Endothelial cell (in vitro differentiated cells): ENCODE results near the gene CLCN2. TPM values are rescaled to one million over a fixed set of nuclear protein-coding genes. Genes with fewer than 3 reads are reported as not detected.
A peak's percentile ranks its signal among the peaks of the same experiment; 100 is the strongest.
"Not testable (repeated sequence)": the region's sequence is repeated elsewhere in the genome, so short reads cannot be mapped to it uniquely, and the experiment has no call there.

ENCODE experiments used
- DNase-seq: peaks from one replicate; pipeline ENCODE4 v3.0.0; 2021; ENCODE audit warnings: low spot score
- H3K27ac Mint-ChIP-seq: one replicate; pipeline ENCODE4 v1.8.0; 2021; ENCODE audit warnings: mixed read lengths, inconsistent platforms; ENCODE audit not compliant: unreplicated experiment
- H3K27me3 Mint-ChIP-seq: one replicate; pipeline ENCODE4 v1.8.0; 2021; ENCODE audit warnings: mild to moderate bottlenecking, moderate library complexity, mixed read lengths, inconsistent platforms; ENCODE audit not compliant: unreplicated experiment
- H3K36me3 Mint-ChIP-seq: one replicate; pipeline ENCODE4 v1.8.0; 2021; ENCODE audit warnings: mild to moderate bottlenecking, low read depth, mixed read lengths, inconsistent platforms; ENCODE audit not compliant: unreplicated experiment
- H3K4me1 Mint-ChIP-seq: one replicate; pipeline ENCODE4 v1.8.0; 2021; ENCODE audit warnings: mild to moderate bottlenecking, mixed read lengths, inconsistent platforms; ENCODE audit not compliant: unreplicated experiment
- H3K4me3 Mint-ChIP-seq: one replicate; pipeline ENCODE4 v1.8.0; 2021; ENCODE audit warnings: mild to moderate bottlenecking, mixed read lengths, inconsistent platforms; ENCODE audit not compliant: unreplicated experiment
- H3K9me3 Mint-ChIP-seq: one replicate; pipeline ENCODE4 v1.8.0; 2021; ENCODE audit warnings: mixed read lengths, inconsistent platforms; ENCODE audit not compliant: unreplicated experiment
- total RNA-seq: library from RNA; stranded (reverse); fragmentation: NEBNext Ultra II Directional; extraction: Animal tissue kit (Norgen Biotek cat#: 25700); gene quantifications from one replicate; pipeline ENCODE4 v1.2.1, GENCODE V29; 2021; ENCODE audit not compliant: unreplicated experiment
- TF ChIP-seq, protein P1 (sequence below): fragments of 200-600 bp; sonication (generic); IDR thresholded peaks from one replicate; pipeline ENCODE4 v1.5.0; 2021; ENCODE audit warnings: antibody characterized with exemption; ENCODE audit not compliant: unreplicated experiment

CLCN2 gene
- total RNA-seq, 1 donor from 2014 or later = 6.3 TPM

DNA sequence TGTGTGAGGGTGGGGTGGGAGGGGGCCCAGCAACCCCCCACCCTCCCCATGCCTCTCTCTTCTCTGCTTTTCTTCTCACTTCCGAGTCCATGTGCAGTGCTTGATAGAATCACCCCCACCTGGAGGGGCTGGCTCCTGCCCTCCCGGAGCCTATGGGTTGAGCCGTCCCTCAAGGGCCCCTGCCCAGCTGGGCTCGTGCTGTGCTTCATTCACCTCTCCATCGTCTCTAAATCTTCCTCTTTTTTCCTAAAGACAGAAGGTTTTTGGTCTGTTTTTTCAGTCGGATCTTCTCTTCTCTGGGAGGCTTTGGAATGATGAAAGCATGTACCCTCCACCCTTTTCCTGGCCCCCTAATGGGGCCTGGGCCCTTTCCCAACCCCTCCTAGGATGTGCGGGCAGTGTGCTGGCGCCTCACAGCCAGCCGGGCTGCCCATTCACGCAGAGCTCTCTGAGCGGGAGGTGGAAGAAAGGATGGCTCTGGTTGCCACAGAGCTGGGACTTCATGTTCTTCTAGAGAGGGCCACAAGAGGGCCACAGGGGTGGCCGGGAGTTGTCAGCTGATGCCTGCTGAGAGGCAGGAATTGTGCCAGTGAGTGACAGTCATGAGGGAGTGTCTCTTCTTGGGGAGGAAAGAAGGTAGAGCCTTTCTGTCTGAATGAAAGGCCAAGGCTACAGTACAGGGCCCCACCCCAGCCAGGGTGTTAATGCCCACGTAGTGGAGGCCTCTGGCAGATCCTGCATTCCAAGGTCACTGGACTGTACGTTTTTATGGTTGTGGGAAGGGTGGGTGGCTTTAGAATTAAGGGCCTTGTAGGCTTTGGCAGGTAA is 15.9 kb downstream of the CLCN2 start:
- H3K36me3 Mint-ChIP-seq = peaks cover 34% of the 10 kb centered on the region
- no peaks in the 10 kb centered on the region for H3K9me3 Mint-ChIP-seq
- TF ChIP-seq, protein P1, sequence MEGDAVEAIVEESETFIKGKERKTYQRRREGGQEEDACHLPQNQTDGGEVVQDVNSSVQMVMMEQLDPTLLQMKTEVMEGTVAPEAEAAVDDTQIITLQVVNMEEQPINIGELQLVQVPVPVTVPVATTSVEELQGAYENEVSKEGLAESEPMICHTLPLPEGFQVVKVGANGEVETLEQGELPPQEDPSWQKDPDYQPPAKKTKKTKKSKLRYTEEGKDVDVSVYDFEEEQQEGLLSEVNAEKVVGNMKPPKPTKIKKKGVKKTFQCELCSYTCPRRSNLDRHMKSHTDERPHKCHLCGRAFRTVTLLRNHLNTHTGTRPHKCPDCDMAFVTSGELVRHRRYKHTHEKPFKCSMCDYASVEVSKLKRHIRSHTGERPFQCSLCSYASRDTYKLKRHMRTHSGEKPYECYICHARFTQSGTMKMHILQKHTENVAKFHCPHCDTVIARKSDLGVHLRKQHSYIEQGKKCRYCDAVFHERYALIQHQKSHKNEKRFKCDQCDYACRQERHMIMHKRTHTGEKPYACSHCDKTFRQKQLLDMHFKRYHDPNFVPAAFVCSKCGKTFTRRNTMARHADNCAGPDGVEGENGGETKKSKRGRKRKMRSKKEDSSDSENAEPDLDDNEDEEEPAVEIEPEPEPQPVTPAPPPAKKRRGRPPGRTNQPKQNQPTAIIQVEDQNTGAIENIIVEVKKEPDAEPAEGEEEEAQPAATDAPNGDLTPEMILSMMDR = peak; percentile 47
- H3K4me3 Mint-ChIP-seq = peak overlapping the region; percentile 42
- H3K27ac Mint-ChIP-seq = peak overlapping the region; percentile 24
- DNase-seq = peak; percentile 58
- H3K4me1 Mint-ChIP-seq = peaks cover 20% of the 10 kb centered on the region
- peaks cover 10% of the 10 kb centered on the region for H3K27me3 Mint-ChIP-seq

DNA sequence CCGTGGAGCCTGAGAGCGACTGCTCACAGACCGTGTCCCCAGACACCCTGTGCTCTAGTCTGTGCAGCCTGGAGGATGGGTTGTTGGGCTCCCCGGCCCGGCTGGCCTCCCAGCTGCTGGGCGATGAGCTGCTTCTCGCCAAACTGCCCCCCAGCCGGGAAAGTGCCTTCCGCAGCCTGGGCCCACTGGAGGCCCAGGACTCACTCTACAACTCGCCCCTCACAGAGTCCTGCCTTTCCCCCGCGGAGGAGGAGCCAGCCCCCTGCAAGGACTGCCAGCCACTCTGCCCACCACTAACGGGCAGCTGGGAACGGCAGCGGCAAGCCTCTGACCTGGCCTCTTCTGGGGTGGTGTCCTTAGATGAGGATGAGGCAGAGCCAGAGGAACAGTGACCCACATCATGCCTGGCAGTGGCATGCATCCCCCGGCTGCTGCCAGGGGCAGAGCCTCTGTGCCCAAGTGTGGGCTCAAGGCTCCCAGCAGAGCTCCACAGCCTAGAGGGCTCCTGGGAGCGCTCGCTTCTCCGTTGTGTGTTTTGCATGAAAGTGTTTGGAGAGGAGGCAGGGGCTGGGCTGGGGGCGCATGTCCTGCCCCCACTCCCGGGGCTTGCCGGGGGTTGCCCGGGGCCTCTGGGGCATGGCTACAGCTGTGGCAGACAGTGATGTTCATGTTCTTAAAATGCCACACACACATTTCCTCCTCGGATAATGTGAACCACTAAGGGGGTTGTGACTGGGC is 16.7 kb downstream of the CLCN2 start:
- H3K4me1 Mint-ChIP-seq = peaks cover 21% of the 10 kb centered on the region
- H3K9me3 Mint-ChIP-seq = no peaks in the 10 kb centered on the region
- H3K27ac Mint-ChIP-seq = no peak overlapping the region
- no peak for DNase-seq
- TF ChIP-seq, protein P1 = no peak
- H3K4me3 Mint-ChIP-seq = no peak overlapping the region
- peaks cover 10% of the 10 kb centered on the region for H3K27me3 Mint-ChIP-seq
- H3K36me3 Mint-ChIP-seq = peaks cover 30% of the 10 kb centered on the region

DNA sequence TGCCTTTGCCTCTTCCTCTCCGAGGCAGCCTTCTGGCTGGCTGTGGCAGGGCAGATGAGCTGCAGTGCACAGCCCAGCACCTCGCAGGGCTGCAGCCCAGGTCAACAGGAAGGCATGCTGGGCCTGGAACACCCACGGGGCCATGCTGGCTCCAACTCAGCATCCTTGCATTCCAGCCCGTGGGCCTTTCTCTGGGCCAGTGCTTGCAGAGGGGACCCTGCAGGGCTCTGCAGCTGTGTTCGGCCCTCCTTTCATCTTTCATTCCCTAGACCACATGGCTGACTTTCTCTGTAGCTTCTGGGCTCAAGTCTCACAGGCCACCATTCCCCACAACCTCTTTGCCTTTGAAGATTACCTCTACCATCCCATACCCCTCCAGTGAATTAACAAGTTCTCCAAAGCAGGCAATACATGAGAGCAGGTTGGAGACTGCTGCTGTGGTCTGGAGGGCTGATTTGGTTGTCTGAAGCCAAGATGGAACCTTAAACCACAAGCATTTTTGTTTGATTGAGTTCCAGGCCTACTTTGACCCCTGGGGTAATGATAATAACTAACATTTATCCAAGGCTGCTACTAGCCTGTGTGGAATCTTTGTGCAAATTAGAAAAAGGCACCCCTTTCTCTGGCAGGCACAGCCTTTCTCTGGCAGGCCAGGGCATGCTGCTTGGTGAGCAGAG is 18.1 kb downstream of the CLCN2 start:
- no peak for DNase-seq
- H3K36me3 Mint-ChIP-seq = peaks cover 24% of the 10 kb centered on the region
- peak overlapping the region; percentile 40 for H3K4me3 Mint-ChIP-seq
- H3K27me3 Mint-ChIP-seq = peaks cover 12% of the 10 kb centered on the region
- H3K9me3 Mint-ChIP-seq = no peaks in the 10 kb centered on the region
- peaks cover 26% of the 10 kb centered on the region for H3K4me1 Mint-ChIP-seq
- H3K27ac Mint-ChIP-seq = no peak overlapping the region
- TF ChIP-seq, protein P1 = no peak

DNA sequence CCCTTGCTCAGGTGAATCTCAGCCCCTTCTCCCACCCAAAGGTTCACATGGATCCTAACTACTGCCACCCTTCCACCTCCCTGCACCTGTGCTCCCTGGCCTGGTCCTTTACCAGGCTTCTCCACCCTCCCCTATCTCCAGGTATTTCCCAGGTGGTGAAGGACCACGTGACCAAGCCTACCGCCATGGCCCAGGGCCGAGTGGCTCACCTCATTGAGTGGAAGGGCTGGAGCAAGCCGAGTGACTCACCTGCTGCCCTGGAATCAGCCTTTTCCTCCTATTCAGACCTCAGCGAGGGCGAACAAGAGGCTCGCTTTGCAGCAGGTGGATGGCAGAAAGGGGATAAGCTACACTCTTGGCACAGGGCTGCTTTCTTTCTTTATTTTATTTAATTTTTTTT is 19.5 kb downstream of the CLCN2 start:
- DNase-seq = no peak
- Mint-ChIP-seq H3K4me3 (no peak overlapping the region), H3K27me3 (peaks cover 20% of the 10 kb centered on the region), H3K4me1 (peaks cover 38% of the 10 kb centered on the region), H3K36me3 (peaks cover 30% of the 10 kb centered on the region), H3K9me3 (no peaks in the 10 kb centered on the region), H3K27ac (no peak overlapping the region)
- TF ChIP-seq, protein P1 = no peak

DNA sequence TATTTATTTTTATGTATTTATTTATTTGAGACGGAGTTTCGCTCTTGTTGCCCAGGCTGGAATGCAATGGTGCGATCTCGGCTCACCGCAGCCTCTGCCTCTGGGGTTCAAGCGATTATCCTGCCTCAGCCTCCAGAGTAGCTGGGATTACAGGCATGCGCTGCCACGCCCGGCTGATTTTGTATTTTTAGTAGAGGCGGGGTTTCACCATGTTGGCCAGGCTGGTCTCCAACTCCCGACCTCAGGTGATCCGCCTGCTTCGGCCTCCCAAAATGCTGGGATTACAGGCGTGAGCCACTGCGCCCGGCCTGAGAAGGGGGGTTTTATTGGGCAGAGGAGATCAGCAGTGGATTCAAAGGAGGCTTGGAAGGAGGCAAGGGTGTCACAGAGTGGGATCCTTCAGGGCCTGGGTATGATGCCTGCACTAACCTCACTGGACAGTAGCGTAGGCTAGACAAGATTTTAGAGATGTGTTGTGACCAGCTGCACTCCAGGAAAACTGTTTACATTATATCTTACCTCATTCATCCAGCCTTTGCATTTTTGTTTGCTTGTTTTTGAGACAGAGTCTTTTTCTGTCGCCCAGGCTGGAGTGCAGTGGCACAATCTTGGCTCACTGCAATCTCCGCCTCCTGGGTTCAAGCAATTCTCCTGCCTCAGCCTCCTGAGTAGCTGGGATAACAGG is 21.8 kb downstream of the CLCN2 start:
- Mint-ChIP-seq H3K36me3 (peaks cover 29% of the 10 kb centered on the region), H3K27me3 (peaks cover 26% of the 10 kb centered on the region), H3K4me1 (peaks cover 45% of the 10 kb centered on the region)
- not testable (repeated sequence) for H3K27ac Mint-ChIP-seq, H3K4me3 Mint-ChIP-seq, DNase-seq, H3K9me3 Mint-ChIP-seq
